HepG2 (cell line): Measurements from ENCODE around the gene DDX46. TPM values are rescaled to one million over a fixed set of nuclear protein-coding genes. Genes with fewer than 3 reads are reported as not detected.

Experiments
- ATAC-seq: fragments of 200-7000 bp; cut with Tn5 transposase; 3 replicates; pipeline ENCODE4 v1.9.1; 2020; ENCODE audit warnings: mild to moderate bottlenecking, moderate library complexity
- BruUV-seq: library from RNA; stranded (reverse); fragments of 400-500 nt; replicated peaks from 2 replicates; lab custom pipeline; 2021; lab: Mats Ljungman, UMichigan
- CTCF ChIA-PET: fragments of 300-600 bp; formaldehyde crosslinking; extraction: SDS; loops from one replicate; lab custom pipeline; 2021; ENCODE audit warnings: low total read pairs, inconsistent platforms, low intra/inter-chr PET ratio; lab: Yijun Ruan, JAX
- POLR2A ChIA-PET: fragments of 350-600 bp; sonication (Branson Sonifier 250); formaldehyde crosslinking; loops from one replicate; lab custom pipeline; 2020; ENCODE audit warnings: antibody characterized with exemption, inconsistent platforms; lab: Yijun Ruan, JAX
- DNase-seq: peaks from one replicate; pipeline ENCODE4 v3.0.0-alpha.2; 2015; ENCODE audit warnings: low spot score
- FAIRE-seq: peaks from 3 replicates; lab custom pipeline; 2011; peaks lifted over from hg19 to GRCh38; lab: Jason Lieb, UNC
- H2AFZ ChIP-seq: one replicate; pipeline ENCODE4 v1.6.1; 2011; ENCODE audit warnings: low read length, inconsistent platforms
- H3K27ac ChIP-seq: fragments of 300-600 bp; 3 replicates; pipeline ENCODE4 v1.8.0; 2011; ENCODE audit warnings: mixed run types, mild to moderate bottlenecking, mixed read lengths, low read length, inconsistent platforms; ENCODE audit not compliant: insufficient read depth; ENCODE audit errors: extremely low read length
- H3K27me3 ChIP-seq, 2 experiments: fragments of 200-600 bp in 1 of 2; 2 replicates in 1 of 2; 3 replicates in 1 of 2; pipeline versions ENCODE4 v1.6.0 to v1.8.0; 2011; ENCODE audit warnings: low read length in 2 of 2, mild to moderate bottlenecking in 2 of 2, moderate library complexity in 2 of 2, inconsistent platforms in 1 of 2; ENCODE audit not compliant: insufficient read depth in 2 of 2, control insufficient read depth in 1 of 2
- H3K36me3 ChIP-seq, 2 experiments: fragments of 200-600 bp in 1 of 2; replicated peaks in 1 of 2; 2 replicates in 1 of 2; 3 replicates in 1 of 2; pipeline versions ENCODE4 v1.5.1 to v1.8.0; 2011; ENCODE audit warnings: low read length in 2 of 2, inconsistent platforms in 1 of 2; ENCODE audit not compliant: insufficient read depth in 2 of 2, control insufficient read depth in 1 of 2
- H3K4me1 ChIP-seq: 2 replicates; pipeline ENCODE4 v1.5.1; 2012; ENCODE audit warnings: low read length, inconsistent platforms; ENCODE audit not compliant: insufficient read depth
- H3K4me2 ChIP-seq: 2 replicates; pipeline ENCODE4 v1.6.0; 2011; ENCODE audit warnings: low read depth, low read length, inconsistent platforms
- H3K4me3 ChIP-seq, 3 experiments: fragments of 200-600 bp in 1 of 3; sonication (generic), shearing (Covaris generic) in 1 of 3; replicated peaks in 1 of 3; 2 replicates each; pipeline ENCODE4 v1.5.1; 2011 to 2016; ENCODE audit warnings: low read length in 3 of 3, inconsistent platforms in 2 of 3, low read depth in 2 of 3, mild to moderate bottlenecking in 2 of 3, control low read depth in 1 of 3, mixed read lengths in 1 of 3; ENCODE audit not compliant: insufficient read depth in 1 of 3
- H3K79me2 ChIP-seq: one replicate; pipeline ENCODE4 v1.6.1; 2011; ENCODE audit warnings: low read length, inconsistent platforms; ENCODE audit not compliant: insufficient read depth
- H3K9ac ChIP-seq: 2 replicates; pipeline ENCODE4 v1.6.0; 2011; ENCODE audit warnings: mild to moderate bottlenecking, low read depth, low read length, inconsistent platforms; ENCODE audit not compliant: insufficient read depth
- H3K9me3 ChIP-seq: 2 replicates; pipeline ENCODE4 v1.5.1; 2012; ENCODE audit warnings: mild to moderate bottlenecking, low read length
- H4K20me1 ChIP-seq: 2 replicates; pipeline ENCODE4 v1.6.0; 2011; ENCODE audit warnings: inconsistent platforms, mild to moderate bottlenecking, low read length, moderate library complexity; ENCODE audit not compliant: insufficient read depth
- ADNP ChIP-seq: sonication (generic); formaldehyde crosslinking; IDR thresholded peaks from 2 replicates; pipeline ENCODE4 v1.4.0; 2020; ENCODE audit warnings: missing genetic modification reagents
- ARNT ChIP-seq: fragments of 450-650 bp; IDR thresholded peaks from 2 replicates; pipeline ENCODE4 v1.6.1; 2017
- ASH2L ChIP-seq: fragments of 300-600, 200-600 bp; sonication (generic); IDR thresholded peaks from 2 replicates; pipeline ENCODE4 v1.7.0; 2017; ENCODE audit warnings: low read depth, mild to moderate bottlenecking, moderate library complexity, mixed read lengths, low read length; ENCODE audit not compliant: insufficient read length
- CHD4 ChIP-seq: fragments of 200-600 bp; sonication (generic); IDR thresholded peaks from 2 replicates; pipeline ENCODE4 v1.7.0; 2017; ENCODE audit warnings: mild to moderate bottlenecking, low read length, borderline replicate concordance
- DRAP1 ChIP-seq: IDR thresholded peaks from 2 replicates; pipeline ENCODE4 v1.6.1; 2016; ENCODE audit warnings: missing genetic modification reagents, missing compliant biosample characterization
- KLF9 ChIP-seq: IDR thresholded peaks from 2 replicates; pipeline ENCODE4 v1.6.1; 2016; ENCODE audit warnings: low read depth
- NFKB2 ChIP-seq: sonication (generic); formaldehyde crosslinking; IDR thresholded peaks from 2 replicates; pipeline ENCODE4 v1.4.0; 2020; ENCODE audit warnings: missing genetic modification reagents, borderline replicate concordance
- PHF8 ChIP-seq: sonication (generic); formaldehyde crosslinking; IDR thresholded peaks from 2 replicates; pipeline ENCODE4 v1.5.0; 2020; ENCODE audit warnings: missing genetic modification reagents
- SMAD3 ChIP-seq: sonication (generic); formaldehyde crosslinking; IDR thresholded peaks from 2 replicates; pipeline ENCODE4 v1.4.0; 2020; ENCODE audit warnings: missing genetic modification reagents
- ZFP1 ChIP-seq: IDR thresholded peaks from 2 replicates; pipeline ENCODE4 v1.6.1; 2016
- ZNF136 ChIP-seq: sonication (generic); formaldehyde crosslinking; IDR thresholded peaks from 2 replicates; pipeline ENCODE4 v1.8.1; 2022; ENCODE audit warnings: low read depth, mild to moderate bottlenecking, moderate library complexity, missing genetic modification reagents
- ZNF317 ChIP-seq: sonication (generic); formaldehyde crosslinking; IDR thresholded peaks from 2 replicates; pipeline ENCODE4 v1.5.0; 2020; ENCODE audit warnings: mild to moderate bottlenecking, missing genetic modification reagents
- ZNF337 ChIP-seq: sonication (generic); formaldehyde crosslinking; IDR thresholded peaks from 2 replicates; pipeline ENCODE4 v1.5.1; 2020; ENCODE audit warnings: missing genetic modification reagents, low read depth, mild to moderate bottlenecking, borderline replicate concordance
- ZNF547 ChIP-seq: sonication (generic); formaldehyde crosslinking; IDR thresholded peaks from 2 replicates; pipeline ENCODE4 v1.5.1; 2020; ENCODE audit warnings: mild to moderate bottlenecking, missing genetic modification reagents
- ZNF614 ChIP-seq: IDR thresholded peaks from 2 replicates; pipeline ENCODE4 v1.6.1; 2018; ENCODE audit warnings: missing biosample characterization, missing genetic modification reagents, inconsistent platforms, borderline replicate concordance
- ZNF879 ChIP-seq: sonication (generic); formaldehyde crosslinking; IDR thresholded peaks from 2 replicates; pipeline ENCODE4 v1.8.1; 2023; ENCODE audit warnings: missing genetic modification reagents
- ZNF891 ChIP-seq: sonication (generic); formaldehyde crosslinking; IDR thresholded peaks from 2 replicates; pipeline ENCODE4 v1.5.0; 2020; ENCODE audit warnings: mild to moderate bottlenecking, missing genetic modification reagents
- ZSCAN31 ChIP-seq: sonication (generic); formaldehyde crosslinking; IDR thresholded peaks from 2 replicates; pipeline ENCODE4 v1.5.0; 2020; ENCODE audit warnings: low read depth, mild to moderate bottlenecking, missing genetic modification reagents
- in situ Hi-C: cut with HindIII; loops from 2 replicates; pipeline ENCODE4 v1.10.0; 2017; ENCODE audit warnings: low pct_unique_long_range_greater_than_20kb; ENCODE audit not compliant: extremely low pct_ligation_motif_present
- intact Hi-C: fragments of 100-400 bp; cut with micrococcal nuclease; formaldehyde crosslinking; loops from one replicate; pipeline ENCODE4 v1.10.0; 2022; ENCODE audit not compliant: unreplicated experiment
- polyA plus RNA-seq, 8 experiments: library from polyadenylated mRNA; depleted of rRNA in 3 of 8; stranded (reverse) in 7 of 8; unstranded in 1 of 8; fragments of >200 nt; fragmentation: Illumina TruSeq in 4 of 8; extraction: Trizol in 4 of 8; gene quantifications; 2 replicates each; pipeline versions ENCODE4 v1.2.1 to v1.2.3, GENCODE V29; 2011 to 2016; ENCODE audit warnings: low read depth in 4 of 8, missing spikeins in 1 of 8, mixed read lengths in 1 of 8; ENCODE audit not compliant: insufficient read depth in 1 of 8
- total RNA-seq, 5 experiments: library from RNA; depleted of rRNA; stranded (reverse); fragments of >200 nt; fragmentation: Illumina TruSeq; extraction: Trizol; gene quantifications; 2 replicates each; pipeline ENCODE4 v1.2.3, GENCODE V29; 2016; ENCODE audit warnings: low read depth in 1 of 5
- TF ChIP-seq, protein P1 (sequence below): sonication (generic); formaldehyde crosslinking; IDR thresholded peaks from 2 replicates; pipeline ENCODE4 v1.8.1; 2023; ENCODE audit warnings: mild to moderate bottlenecking, missing genetic modification reagents
- TF ChIP-seq, protein P2 (sequence below): sonication (generic); formaldehyde crosslinking; IDR thresholded peaks from 2 replicates; pipeline ENCODE4 v1.8.1; 2023; ENCODE audit warnings: mild to moderate bottlenecking, missing genetic modification reagents, borderline replicate concordance
- TF ChIP-seq, protein P3 (sequence below): IDR thresholded peaks from 2 replicates; pipeline ENCODE4 v1.4.0; 2020; ENCODE audit warnings: mild to moderate bottlenecking, missing genetic modification reagents

The DDX46 gene
- total and polyA plus RNA-seq, 2 of the 13 experiments (the other 11 are each of a cell fraction or from before 2014, with no cell fraction given) = 27.3 to 59.3 TPM

DNA sequence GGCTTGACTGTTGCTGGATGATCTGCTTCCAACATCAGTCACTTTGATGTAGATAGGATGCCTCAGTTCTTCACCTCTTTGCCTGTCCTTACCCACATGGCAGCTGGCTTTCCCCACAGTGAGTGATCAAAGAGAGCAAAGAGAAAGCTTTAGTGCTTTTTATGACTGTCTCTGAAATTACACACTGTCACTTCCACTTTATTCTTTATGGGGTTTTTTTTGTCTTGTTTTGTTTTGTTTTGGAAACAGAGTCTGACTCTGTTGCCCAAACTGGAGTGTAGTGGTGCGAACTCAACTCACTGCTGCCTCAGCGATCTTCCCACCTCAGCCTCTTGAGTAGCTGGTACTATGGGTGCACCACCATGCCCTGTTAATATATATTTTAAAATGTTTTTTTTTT, 54.8 kb downstream of the DDX46 start (continued):
- TF ChIP-seq SMAD3 (no peak), ZNF891 (no peak), DRAP1 (no peak), ASH2L (no peak), ZSCAN31 (no peak), ADNP (no peak), ZNF337 (CRISPR knock-in tag) (no peak)
- TF ChIP-seq, protein P1, sequence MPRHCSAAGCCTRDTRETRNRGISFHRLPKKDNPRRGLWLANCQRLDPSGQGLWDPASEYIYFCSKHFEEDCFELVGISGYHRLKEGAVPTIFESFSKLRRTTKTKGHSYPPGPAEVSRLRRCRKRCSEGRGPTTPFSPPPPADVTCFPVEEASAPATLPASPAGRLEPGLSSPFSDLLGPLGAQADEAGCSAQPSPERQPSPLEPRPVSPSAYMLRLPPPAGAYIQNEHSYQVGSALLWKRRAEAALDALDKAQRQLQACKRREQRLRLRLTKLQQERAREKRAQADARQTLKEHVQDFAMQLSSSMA (CRISPR knock-in tag) = no peak
- TF ChIP-seq, protein P2, sequence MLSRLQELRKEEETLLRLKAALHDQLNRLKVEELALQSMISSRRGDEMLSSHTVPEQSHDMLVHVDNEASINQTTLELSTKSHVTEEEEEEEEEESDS (CRISPR knock-in tag) = no peak
- TF ChIP-seq, all 625 proteins: peak for 0

DNA sequence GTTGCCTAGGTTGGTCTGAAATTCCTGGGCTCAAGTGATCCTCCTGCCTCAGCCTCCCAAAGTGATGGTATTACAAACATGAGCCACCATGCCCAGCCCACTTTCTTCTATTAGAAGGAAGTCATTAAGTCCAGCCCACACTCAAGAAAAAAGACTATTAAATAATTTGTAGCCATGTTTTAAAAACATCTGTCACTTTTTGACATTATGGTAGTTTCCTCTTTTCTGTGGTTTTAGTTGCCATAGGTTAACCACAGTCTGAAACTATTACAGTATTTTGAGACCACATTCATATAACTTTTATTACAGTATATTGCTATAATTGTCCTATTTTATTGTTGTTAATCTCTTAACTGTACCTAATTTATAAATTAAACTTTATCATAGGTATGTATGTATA, 55.2 kb downstream of the DDX46 start:
- Histone ChIP-seq H3K27ac (no peak overlapping the region), H3K9ac (no peak overlapping the region), H3K9me3 (no peaks in the 10 kb centered on the region), H3K79me2 (no peaks in the 10 kb centered on the region), H3K4me2 (no peak overlapping the region), H3K4me1 (no peaks in the 10 kb centered on the region)
- FAIRE-seq (no peak), DNase-seq (no peak)
- in situ Hi-C loops = no loop called here
- CTCF ChIA-PET = no interaction called here
- TF ChIP-seq PHF8 = no peak
- no peak for TF ChIP-seq ARNT
- no peak for TF ChIP-seq KLF9 (CRISPR knock-in tag)
- no peak for TF ChIP-seq ZFP1 (CRISPR knock-in tag)
- no peak for TF ChIP-seq NFKB2
- TF ChIP-seq ZNF879 = no peak
- TF ChIP-seq, protein P3, sequence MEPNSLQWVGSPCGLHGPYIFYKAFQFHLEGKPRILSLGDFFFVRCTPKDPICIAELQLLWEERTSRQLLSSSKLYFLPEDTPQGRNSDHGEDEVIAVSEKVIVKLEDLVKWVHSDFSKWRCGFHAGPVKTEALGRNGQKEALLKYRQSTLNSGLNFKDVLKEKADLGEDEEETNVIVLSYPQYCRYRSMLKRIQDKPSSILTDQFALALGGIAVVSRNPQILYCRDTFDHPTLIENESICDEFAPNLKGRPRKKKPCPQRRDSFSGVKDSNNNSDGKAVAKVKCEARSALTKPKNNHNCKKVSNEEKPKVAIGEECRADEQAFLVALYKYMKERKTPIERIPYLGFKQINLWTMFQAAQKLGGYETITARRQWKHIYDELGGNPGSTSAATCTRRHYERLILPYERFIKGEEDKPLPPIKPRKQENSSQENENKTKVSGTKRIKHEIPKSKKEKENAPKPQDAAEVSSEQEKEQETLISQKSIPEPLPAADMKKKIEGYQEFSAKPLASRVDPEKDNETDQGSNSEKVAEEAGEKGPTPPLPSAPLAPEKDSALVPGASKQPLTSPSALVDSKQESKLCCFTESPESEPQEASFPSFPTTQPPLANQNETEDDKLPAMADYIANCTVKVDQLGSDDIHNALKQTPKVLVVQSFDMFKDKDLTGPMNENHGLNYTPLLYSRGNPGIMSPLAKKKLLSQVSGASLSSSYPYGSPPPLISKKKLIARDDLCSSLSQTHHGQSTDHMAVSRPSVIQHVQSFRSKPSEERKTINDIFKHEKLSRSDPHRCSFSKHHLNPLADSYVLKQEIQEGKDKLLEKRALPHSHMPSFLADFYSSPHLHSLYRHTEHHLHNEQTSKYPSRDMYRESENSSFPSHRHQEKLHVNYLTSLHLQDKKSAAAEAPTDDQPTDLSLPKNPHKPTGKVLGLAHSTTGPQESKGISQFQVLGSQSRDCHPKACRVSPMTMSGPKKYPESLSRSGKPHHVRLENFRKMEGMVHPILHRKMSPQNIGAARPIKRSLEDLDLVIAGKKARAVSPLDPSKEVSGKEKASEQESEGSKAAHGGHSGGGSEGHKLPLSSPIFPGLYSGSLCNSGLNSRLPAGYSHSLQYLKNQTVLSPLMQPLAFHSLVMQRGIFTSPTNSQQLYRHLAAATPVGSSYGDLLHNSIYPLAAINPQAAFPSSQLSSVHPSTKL (CRISPR knock-in tag) = no peak
- no peak for TF ChIP-seq CHD4
- no peak for TF ChIP-seq ZNF136 (CRISPR knock-in tag)
- TF ChIP-seq ZNF317 (CRISPR knock-in tag) = no peak
- TF ChIP-seq ZNF547 (CRISPR knock-in tag) = no peak
- TF ChIP-seq ZNF614 (CRISPR knock-in tag) = no peak
- TF ChIP-seq, all 625 proteins: peak for 0
- Histone ChIP-seq H2AFZ (no peak overlapping the region), H3K4me3 (no peak overlapping the region), H3K36me3 (peaks cover 19 to 69% of the 10 kb centered on the region in 2 experiments; a peak in 4 of 5 replicates), H3K27me3 (no peaks in the 10 kb centered on the region), H4K20me1 (no peaks in the 10 kb centered on the region)
- intact Hi-C loops = no loop called here
- POLR2A ChIA-PET = no interaction called here
- BruUV-seq = no TSS peak
- no peak for ATAC-seq
